KOPT-K1 (cell line): ENCODE results near the gene KIAA1217.

ENCODE experiments used
- H3K27ac ChIP-seq: fragments of 200-600 bp; sonication (generic); 2 replicates; pipeline ENCODE4 v1.5.1; 2016; ENCODE audit warnings: antibody characterized with exemption, mild to moderate bottlenecking, low read depth, low read length; ENCODE audit not compliant: poor library complexity, severe bottlenecking
- H3K36me3 ChIP-seq: fragments of 200-600 bp; sonication (generic); 2 replicates; pipeline ENCODE4 v1.5.1; 2017; ENCODE audit warnings: antibody characterized with exemption, mild to moderate bottlenecking, low read length, moderate library complexity; ENCODE audit not compliant: insufficient read depth
- H3K9me3 ChIP-seq: fragments of 200-600 bp; sonication (generic); 2 replicates; pipeline ENCODE4 v1.5.1; 2017; ENCODE audit warnings: antibody characterized with exemption, low read length, mild to moderate bottlenecking; ENCODE audit not compliant: insufficient read depth, poor library complexity, severe bottlenecking

Gene KIAA1217

DNA sequence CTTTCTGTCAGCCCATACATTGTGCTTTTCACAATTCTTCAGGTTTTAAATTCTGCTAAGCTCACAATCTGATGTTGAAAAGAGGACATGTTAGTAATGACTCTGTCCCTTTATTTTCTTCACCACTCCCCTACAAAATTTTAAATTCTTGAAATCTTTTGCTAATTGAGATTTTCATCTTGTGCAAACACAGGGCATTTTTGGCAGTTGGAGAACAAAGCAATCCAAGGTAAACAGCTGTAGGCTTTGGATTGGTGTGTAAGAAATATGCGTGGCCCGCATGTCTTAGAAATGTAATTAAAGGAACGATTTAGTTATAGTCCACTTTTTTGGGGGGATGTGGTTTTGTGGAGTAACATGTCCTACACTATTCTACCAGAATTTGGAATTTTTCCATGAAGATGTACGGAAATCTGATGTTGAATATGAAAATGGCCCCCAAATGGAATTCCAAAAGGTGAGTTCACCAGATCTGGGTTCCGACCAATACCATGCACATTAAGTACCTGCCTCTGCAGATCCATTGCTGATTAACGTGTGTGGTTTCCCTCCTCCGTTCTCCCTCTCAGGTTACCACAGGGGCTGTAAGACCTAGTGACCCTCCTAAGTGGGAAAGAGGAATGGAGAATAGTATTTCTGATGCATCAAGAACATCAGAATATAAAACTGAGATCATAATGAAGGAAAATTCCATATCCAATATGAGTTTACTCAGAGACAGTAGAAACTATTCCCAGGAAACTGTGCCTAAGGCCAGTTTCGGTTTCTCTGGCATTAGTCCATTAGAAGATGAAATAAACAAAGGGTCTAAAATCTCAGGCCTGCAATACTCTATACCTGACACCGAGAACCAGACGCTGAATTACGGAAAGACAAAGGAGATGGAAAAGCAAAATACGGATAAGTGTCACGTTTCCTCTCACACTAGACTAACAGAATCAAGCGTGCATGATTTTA lies 333.7 kb downstream of the KIAA1217 start:
- Histone ChIP-seq H3K27ac (no peak overlapping the region), H3K36me3 (no peaks in the 10 kb centered on the region), H3K9me3 (no peaks in the 10 kb centered on the region)

DNA sequence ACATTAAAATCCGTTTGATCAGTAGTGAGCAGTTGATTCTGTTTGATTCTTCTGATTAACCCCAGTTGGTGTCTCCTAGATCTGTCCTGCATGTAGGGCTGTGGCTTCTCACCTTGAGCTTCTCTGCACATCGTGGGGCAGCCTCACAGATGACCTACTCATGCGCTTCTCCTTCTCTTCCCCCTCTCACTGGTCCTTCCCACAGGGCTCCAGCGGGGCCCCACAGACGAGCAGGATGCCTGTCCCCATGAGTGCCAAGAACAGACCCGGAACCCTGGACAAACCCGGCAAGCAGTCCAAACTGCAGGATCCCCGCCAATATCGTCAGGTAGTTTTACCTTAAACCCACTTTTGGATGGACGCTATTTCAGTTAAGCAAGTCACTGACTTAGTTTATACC lies 335.8 kb downstream of the KIAA1217 start:
- no peaks in the 10 kb centered on the region for H3K9me3 ChIP-seq
- H3K27ac ChIP-seq = no peak overlapping the region
- H3K36me3 ChIP-seq = no peaks in the 10 kb centered on the region

DNA sequence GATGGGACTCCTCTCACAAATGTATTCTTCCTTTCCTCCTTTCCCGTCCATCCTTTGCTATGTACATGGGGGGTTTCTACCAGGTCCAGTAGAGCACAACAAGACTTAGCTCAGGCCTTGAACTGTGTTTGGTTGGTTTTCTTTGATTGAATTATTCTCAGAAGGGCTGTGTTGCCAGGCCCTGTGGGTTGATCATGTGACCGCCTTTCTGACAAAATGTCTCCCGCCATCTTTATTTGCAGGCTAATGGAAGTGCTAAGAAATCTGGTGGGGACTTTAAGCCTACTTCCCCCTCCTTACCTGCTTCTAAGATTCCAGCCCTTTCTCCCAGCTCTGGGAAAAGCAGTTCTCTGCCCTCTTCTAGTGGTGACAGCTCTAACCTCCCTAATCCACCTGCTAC lies 336.6 kb downstream of the KIAA1217 start:
- Histone ChIP-seq H3K27ac (no peak overlapping the region), H3K9me3 (no peaks in the 10 kb centered on the region), H3K36me3 (no peaks in the 10 kb centered on the region)

DNA sequence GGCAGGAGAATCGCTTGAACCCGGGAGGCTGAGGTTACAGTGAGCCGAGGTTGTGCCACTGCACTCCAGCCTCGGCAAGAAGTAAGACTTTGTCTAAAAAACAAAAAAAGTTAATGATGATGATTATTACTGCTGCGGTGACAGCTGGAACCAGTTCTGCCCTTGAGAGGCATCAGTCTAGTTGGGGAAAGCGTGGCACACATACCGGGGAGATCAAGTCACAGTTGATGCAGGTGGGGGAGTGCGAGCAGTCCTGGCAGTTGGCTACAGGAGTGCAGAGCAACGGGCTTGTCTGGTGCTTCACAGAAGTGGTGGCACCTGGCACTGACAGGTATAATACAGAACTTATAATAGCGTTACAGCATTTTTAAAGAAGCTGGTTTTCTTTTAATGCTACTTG lies 341.7 kb downstream of the KIAA1217 start:
- Histone ChIP-seq H3K36me3 (no peaks in the 10 kb centered on the region), H3K9me3 (no peaks in the 10 kb centered on the region), H3K27ac (no peak overlapping the region)

DNA sequence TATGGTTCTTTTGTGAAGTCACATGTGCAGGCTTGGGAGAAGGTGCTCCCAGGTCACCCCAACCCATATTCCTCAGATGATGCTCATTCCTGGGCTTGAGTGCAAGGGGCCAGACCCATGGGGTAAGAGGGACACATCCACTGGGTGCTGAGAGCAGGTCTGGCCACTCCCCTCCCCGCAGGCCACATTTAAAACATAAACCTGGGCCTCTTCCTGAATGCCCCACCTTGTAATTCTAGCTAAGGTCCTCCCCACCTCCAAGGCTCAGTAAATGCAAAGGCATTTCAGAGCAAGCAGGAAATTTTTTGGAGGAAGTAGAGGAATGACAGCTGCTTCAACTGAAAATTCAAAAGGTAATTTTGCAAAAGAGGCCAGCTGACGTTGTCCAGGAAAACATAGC lies 342.2 kb downstream of the KIAA1217 start:
- no peaks in the 10 kb centered on the region for H3K9me3 ChIP-seq
- H3K36me3 ChIP-seq = no peaks in the 10 kb centered on the region
- no peak overlapping the region for H3K27ac ChIP-seq

DNA sequence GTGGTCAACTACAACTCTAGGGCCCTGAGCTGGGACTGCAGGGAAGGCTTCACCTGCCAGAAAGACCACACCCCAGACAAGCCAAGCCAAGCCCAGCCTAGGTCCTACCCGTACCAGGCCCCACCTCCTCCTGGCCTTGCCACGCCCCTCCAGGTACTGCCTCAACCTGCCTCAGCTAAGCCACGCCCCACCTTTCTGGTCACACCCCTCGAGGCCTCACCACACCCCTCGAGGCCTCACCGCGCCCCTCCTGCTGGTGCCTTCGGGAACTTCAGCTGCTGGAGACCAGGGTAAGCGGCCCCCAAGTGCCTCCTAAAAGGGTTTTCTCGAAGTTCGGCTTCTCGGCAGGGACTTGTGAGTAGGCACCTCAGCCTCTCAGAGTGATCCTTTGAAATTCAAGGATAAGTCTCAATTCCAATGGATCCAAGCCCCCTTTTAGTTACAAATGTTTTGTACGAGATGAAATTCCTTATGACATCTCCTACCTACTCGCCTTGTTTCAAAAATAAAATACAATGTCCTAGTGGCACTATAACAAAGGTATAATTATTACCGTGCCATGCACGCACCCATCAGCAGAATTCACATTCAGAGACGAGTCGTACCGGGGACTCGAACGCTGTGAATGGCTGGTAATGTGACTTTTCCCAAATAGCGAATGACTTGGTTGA lies 343.5 kb downstream of the KIAA1217 start:
- no peaks in the 10 kb centered on the region for H3K36me3 ChIP-seq

DNA sequence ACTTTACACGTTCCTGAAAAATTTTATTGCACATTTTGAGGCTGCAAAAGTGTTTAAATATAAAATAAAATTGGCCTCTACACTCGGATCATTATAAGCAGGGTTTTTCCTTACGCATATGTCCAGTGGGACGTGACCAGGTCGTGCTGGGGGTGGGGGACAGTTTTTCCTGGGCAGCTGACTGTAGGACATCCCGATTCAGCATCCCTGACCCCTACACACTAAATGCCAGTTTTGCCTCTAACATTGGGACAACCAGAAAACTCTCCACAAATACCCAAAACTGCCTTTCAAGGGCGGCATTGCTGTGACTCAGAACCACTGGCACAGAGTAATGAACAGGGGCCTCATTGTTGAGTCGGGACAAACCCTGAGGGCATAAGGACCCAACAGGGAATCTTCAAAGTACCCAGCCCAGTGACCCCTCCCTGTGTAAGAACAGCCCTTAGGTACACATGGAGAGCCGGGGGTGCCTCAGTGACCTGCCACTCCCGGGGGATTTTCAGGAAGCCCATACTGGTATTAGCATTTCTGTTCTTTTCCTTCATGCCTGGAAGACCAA lies 344.2 kb downstream of the KIAA1217 start:
- H3K27ac ChIP-seq = no peak overlapping the region
- no peaks in the 10 kb centered on the region for H3K9me3 ChIP-seq
- no peaks in the 10 kb centered on the region for H3K36me3 ChIP-seq

More for the DNA sequence above, 343.5 kb downstream of the KIAA1217 start:
- no peak overlapping the region for H3K27ac ChIP-seq
- H3K9me3 ChIP-seq = no peaks in the 10 kb centered on the region

DNA sequence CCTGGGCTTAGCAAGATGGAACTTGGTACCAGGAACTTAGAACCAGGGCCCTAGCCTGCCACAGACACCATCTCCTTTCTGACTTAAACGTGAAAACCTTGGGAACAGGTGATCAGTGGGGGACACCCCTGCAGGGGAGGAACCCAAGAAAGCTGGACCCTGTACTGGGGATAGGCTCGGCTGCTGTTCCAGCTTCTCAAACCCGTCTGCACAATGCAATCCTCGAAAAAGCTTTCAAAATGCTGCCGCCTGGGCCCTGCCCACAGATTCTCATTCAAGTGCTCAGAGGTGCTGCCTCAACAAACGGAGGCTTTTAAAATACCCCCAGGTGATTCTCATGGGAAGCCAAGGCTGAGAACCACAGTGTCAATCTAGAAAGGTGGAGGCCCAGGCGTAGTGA lies 345.1 kb downstream of the KIAA1217 start:
- Histone ChIP-seq H3K27ac (no peak overlapping the region), H3K36me3 (no peaks in the 10 kb centered on the region), H3K9me3 (no peaks in the 10 kb centered on the region)

DNA sequence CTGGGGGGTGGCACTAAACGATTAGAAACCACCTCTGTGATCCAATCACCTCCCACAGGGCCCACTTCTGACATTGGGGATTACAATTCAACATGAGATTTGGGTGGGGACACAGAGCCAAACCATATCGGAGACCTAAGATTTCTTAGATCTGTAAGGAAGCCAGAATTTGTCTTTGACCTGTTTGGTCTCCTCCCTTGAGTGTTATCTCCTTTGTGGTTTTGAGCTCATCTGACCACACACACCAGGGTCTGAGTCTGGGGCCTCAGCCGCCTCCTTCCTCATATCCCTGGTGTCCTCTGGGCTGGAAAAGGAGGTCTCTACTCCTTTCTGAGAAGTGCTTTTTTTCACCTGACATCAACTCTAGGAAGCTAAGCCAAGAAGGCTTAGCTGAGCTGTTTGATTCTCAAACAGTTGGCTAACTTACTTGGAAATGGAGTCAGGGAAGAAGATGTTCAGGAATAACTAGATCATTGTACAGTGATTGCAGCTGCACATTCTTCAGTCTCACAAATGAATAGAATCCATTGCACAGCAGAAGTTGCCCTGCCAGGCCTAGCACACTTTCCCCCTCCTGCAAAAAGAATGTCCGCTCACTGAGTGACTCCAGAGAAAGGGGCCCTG lies 347.3 kb downstream of the KIAA1217 start:
- H3K27ac ChIP-seq = no peak overlapping the region
- no peaks in the 10 kb centered on the region for H3K9me3 ChIP-seq
- no peaks in the 10 kb centered on the region for H3K36me3 ChIP-seq

DNA sequence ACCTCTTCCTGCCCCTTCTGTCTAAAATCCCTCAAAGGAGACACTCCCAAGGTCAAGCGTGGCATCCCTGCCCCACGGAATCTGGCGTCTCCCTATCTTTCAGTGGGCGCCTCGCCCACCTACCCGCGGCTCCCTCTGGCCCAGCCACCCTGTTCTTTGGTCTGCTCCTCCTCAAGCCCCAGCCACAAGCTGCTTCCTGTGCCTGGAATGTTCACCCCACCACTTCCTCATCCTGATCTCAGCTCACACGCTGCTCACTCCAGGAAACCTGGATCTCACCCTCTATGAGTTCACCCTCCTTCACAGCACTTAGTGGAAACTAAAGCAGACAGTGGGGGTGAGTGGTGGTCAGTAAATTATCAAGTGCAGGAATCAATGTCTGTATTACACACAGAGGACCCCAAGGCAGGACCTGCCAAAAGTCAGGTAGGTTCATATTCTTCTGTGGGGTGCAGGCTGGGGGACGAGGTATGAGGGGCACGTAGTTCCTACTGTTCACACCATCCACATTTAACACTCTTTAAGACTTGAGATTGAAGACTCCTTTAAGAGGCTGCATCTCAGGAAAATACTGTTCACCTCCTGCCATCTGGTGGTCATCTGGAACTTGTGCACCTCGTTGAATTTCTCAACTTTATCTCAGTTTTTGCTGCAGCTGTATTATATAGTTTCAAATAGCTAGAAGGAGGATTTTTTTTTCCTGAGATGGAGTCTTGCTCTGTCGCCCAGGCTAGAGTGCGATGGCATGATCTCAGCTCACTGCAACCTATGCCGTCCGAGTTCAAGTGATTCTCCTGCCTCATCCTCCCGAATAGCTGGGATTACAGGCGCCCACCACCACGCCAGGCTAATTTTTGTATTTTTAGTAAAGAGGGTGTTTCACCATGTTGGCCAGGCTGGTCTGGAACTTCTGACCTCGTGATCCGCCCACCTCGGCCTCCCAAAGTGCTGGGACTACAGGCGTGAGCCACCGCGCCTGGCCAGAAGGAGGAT lies 348.1 kb downstream of the KIAA1217 start:
- H3K9me3 ChIP-seq = no peaks in the 10 kb centered on the region
- H3K36me3 ChIP-seq = no peaks in the 10 kb centered on the region
- H3K27ac ChIP-seq = no peak overlapping the region

DNA sequence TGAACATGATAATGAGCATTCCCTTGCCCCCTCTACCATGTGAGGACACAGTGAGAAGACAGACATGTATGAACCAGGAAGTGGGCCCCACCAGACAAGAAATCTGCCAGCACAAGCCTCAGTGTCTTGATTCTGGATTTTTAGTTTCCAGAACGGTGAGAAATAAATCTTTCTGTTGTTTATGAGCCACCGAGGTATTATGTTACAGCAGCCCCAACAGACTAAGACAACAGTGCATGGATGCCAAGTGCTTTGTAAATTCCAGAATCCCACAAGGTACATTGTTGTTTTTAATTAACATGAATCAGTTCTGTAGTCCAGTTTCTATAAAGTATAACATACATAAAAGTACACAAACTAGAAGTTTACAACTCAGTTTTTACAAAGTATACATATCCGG lies 352.5 kb downstream of the KIAA1217 start:
- Histone ChIP-seq H3K9me3 (no peaks in the 10 kb centered on the region), H3K27ac (no peak overlapping the region), H3K36me3 (no peaks in the 10 kb centered on the region)

DNA sequence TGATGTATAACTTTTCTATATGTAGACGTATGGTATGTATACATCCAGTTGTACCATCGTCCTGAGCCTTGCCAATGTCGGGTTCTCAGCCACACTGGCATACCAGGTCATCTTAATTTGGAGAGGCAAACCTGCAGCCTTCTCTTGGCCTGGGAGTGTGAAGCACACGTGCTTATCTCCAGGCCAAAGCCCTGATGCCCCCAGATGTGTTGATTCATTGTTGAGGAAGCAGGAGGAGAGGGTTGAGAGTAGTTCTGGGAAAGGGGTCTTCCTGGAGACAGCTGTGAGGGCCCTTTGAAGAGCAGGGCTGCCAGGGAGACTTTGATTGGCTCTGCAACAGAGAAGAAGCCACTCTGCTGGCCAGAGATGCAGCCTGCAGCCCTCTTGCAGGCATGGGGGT lies 359.1 kb downstream of the KIAA1217 start:
- no peaks in the 10 kb centered on the region for H3K36me3 ChIP-seq
- no peaks in the 10 kb centered on the region for H3K9me3 ChIP-seq
- no peak overlapping the region for H3K27ac ChIP-seq

DNA sequence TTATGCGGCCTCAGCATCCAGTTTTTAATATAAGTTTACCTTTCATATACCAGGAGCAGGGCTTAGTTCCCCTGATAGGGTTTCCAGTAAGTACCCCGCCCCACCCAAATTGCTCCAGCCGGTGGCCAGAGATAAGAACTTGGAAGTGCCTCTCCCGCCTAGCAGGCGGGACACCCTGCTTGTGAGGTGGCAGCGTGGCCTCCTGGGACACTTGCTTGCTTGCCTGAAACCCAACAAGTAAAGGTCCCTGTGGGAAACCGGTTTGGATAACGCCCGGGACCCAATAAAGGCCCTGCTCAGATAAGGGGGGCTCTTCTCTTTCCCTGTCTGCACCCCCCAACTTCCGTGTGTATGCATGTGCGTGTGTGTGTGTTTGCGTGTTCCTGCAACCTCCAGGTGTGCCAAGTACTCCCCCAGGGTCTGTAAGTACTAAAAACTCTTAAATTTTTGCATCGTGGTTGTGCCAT lies 360.4 kb downstream of the KIAA1217 start:
- no peaks in the 10 kb centered on the region for H3K36me3 ChIP-seq
- H3K9me3 ChIP-seq = no peaks in the 10 kb centered on the region
- H3K27ac ChIP-seq = no peak overlapping the region
